Measurements from ENCODE around the gene TCHP.

The TCHP gene

GRCh38 chr12:109961201-109961600, 61.1 kb downstream of the TCHP start:
- DNase-seq (ENCODE audit: low read depth in 2 of 2, low spot score in 1 of 2), result no peak

DNA sequence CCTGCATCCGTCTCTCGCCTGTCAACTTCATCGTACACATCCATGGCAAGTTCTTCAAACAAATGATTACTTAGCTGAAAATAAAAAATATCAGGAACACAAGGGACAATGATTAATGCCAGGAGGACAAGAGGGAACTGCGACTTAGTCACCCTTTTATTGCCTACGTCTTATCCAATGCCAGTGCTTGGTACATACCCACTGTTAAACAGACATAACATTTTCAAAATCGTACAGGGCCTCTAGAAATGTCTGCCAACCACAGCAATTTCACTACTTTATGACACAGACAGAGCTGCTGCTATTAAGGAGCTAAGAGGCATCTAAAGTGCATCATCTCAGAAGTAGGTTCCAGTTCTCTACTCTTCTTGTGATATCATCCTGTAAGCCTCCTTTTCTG, 61.5 kb downstream of the TCHP start:
- DNase-seq (ENCODE audit: low read depth in 2 of 2, low spot score in 1 of 2), result no peak

DNA sequence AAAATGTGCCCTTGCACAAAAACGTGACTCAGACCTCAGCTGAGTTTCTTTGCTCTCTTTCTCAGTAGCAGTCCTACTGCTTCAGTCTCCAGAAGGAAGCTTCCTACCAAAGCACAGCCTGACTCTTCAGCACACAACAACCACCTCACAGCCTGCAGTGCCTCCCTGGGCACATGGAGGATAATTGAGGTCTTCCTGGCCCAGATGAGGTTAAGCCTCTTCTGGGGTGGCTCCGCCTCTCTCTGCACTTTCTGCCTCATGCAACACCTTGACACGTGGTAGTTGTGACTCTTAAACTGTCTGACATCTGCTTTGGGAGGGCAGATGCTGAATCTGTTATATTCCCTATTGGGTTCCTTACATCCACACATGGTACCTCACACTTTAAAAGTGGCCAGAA, 62.3 kb downstream of the TCHP start:
- DNase-seq (ENCODE audit: low read depth in 2 of 2, low spot score in 1 of 2), result no peak

- DNase-seq (ENCODE audit: low read depth in 2 of 2, low spot score in 1 of 2), result no peak
These were observed 63.3 kb downstream of the TCHP start for GRCh38 chr12:109963330-109963729.

- no peak for DNase-seq (ENCODE audit: low read depth in 2 of 2, low spot score in 1 of 2)
These were observed 63.8 kb downstream of the TCHP start for GRCh38 chr12:109963743-109964429.

GRCh38 chr12:109966546-109966945, 66.5 kb downstream of the TCHP start:
- DNase-seq (ENCODE audit: low read depth in 2 of 2, low spot score in 1 of 2), result no peak

- no peak for DNase-seq (ENCODE audit: low read depth in 2 of 2, low spot score in 1 of 2)
These were observed 67.4 kb downstream of the TCHP start for GRCh38 chr12:109967383-109968031.
